K562 (cell line): ENCODE results near the gene SORCS1. TPM values are rescaled to one million over a fixed set of nuclear protein-coding genes. Genes with fewer than 3 reads are reported as not detected.

ENCODE experiments used
- ATAC-seq: fragments of 200-7000 bp; cut with Tn5 transposase; 3 replicates; pipeline ENCODE4 v1.9.1; 2020; ENCODE audit warnings: moderate library complexity
- BruUV-seq: library from RNA; stranded (reverse); fragments of 400-500 nt; replicated peaks from 2 replicates; lab custom pipeline; 2021; lab: Mats Ljungman, UMichigan
- CTCF ChIA-PET: fragments of 300-600 bp; formaldehyde crosslinking; extraction: SDS; loops from one replicate; lab custom pipeline; 2021; ENCODE audit warnings: low intra/inter-chr PET ratio; lab: Yijun Ruan, JAX
- POLR2A ChIA-PET: fragments of 300-600, 350-650 bp; sonication (Branson Sonifier 250); formaldehyde crosslinking; extraction: SDS; loops from one replicate; lab custom pipeline; 2021; ENCODE audit warnings: antibody characterized with exemption, inconsistent platforms; lab: Yijun Ruan, JAX
- DNase-seq, 4 experiments: peaks; one replicate each; pipeline versions ENCODE4 v3.0.0 to v3.0.0-alpha.2; 2011 to 2018; ENCODE audit warnings: low spot score in 3 of 4, mixed read lengths in 3 of 4; ENCODE audit errors: extremely low read depth in 1 of 4
- FAIRE-seq: peaks from 2 replicates; lab custom pipeline; 2011; peaks lifted over from hg19 to GRCh38; lab: Jason Lieb, UNC
- H2AFZ ChIP-seq: 2 replicates; pipeline ENCODE4 v1.6.0; 2011; ENCODE audit warnings: low read depth, low read length, control low read depth, inconsistent platforms
- H3K27ac ChIP-seq: fragments of 200-600 bp; 3 replicates; pipeline ENCODE4 v1.8.0; 2011; ENCODE audit warnings: low read depth, mild to moderate bottlenecking, control low read depth, inconsistent platforms, low read length, moderate library complexity, mixed read lengths; ENCODE audit errors: extremely low read depth
- H3K27me3 ChIP-seq, 2 experiments: fragments of 300-600 bp in 1 of 2; 2 replicates in 1 of 2; 3 replicates in 1 of 2; pipeline versions ENCODE4 v1.6.0 to v1.8.0; 2011; ENCODE audit warnings: inconsistent platforms in 2 of 2, low read length in 2 of 2, mild to moderate bottlenecking in 1 of 2, mixed read lengths in 1 of 2, moderate library complexity in 1 of 2; ENCODE audit not compliant: control insufficient read depth in 2 of 2, insufficient read depth in 2 of 2
- H3K36me3 ChIP-seq: fragments of 300-600 bp; 3 replicates; pipeline ENCODE4 v1.8.0; 2011; ENCODE audit warnings: mild to moderate bottlenecking, low read length, inconsistent platforms; ENCODE audit not compliant: control insufficient read depth, insufficient read depth
- H3K4me1 ChIP-seq, 2 experiments: fragments of 200-600 bp in 1 of 2; replicated peaks in 1 of 2; 2 replicates in 1 of 2; 3 replicates in 1 of 2; pipeline versions ENCODE4 v1.5.1 to v1.8.0; 2011; ENCODE audit warnings: inconsistent platforms in 2 of 2, low read length in 2 of 2, mild to moderate bottlenecking in 1 of 2, mixed read lengths in 1 of 2, moderate library complexity in 1 of 2; ENCODE audit not compliant: control insufficient read depth in 2 of 2, insufficient read depth in 2 of 2
- H3K4me2 ChIP-seq: 2 replicates; pipeline ENCODE4 v1.6.1; 2011; ENCODE audit warnings: low read length, control low read depth, inconsistent platforms, mixed read lengths; ENCODE audit not compliant: insufficient read depth
- H3K4me3 ChIP-seq: fragments of 200-600 bp; sonication (generic), shearing (Covaris generic); 2 replicates; pipeline ENCODE4 v1.5.1; 2016; ENCODE audit warnings: control low read depth, inconsistent platforms
- H3K79me2 ChIP-seq: fragments of 200-600 bp; 3 replicates; pipeline ENCODE4 v1.8.0; 2011; ENCODE audit warnings: low read length, inconsistent platforms; ENCODE audit not compliant: control insufficient read depth, insufficient read depth
- H3K9ac ChIP-seq, 2 experiments: 2 replicates each; pipeline versions ENCODE4 v1.6.0 to v1.6.1; 2011; ENCODE audit warnings: low read depth in 2 of 2, low read length in 2 of 2, control low read depth in 1 of 2, inconsistent platforms in 1 of 2, mild to moderate bottlenecking in 1 of 2, mixed read lengths in 1 of 2; ENCODE audit not compliant: insufficient read depth in 1 of 2
- H3K9me1 ChIP-seq: one replicate; pipeline ENCODE4 v1.6.0; 2011; ENCODE audit warnings: inconsistent platforms, mild to moderate bottlenecking, low read length, moderate library complexity; ENCODE audit not compliant: control insufficient read depth, insufficient read depth
- H3K9me3 ChIP-seq: replicated peaks from 2 replicates; pipeline ENCODE4 v1.5.1; 2011; ENCODE audit warnings: low read depth, low read length, inconsistent platforms; ENCODE audit not compliant: control insufficient read depth, insufficient read depth
- H4K20me1 ChIP-seq: replicated peaks from 2 replicates; pipeline ENCODE4 v1.6.1; 2011; ENCODE audit warnings: low read length, inconsistent platforms, mixed read lengths; ENCODE audit not compliant: control insufficient read depth, insufficient read depth
- POLR2AphosphoS5 ChIP-seq: IDR thresholded peaks from 2 replicates; pipeline ENCODE4 v1.6.1; 2011; ENCODE audit warnings: mild to moderate bottlenecking, low read depth, low read length, moderate library complexity; ENCODE audit not compliant: control insufficient read depth, insufficient read depth
- TRIM24 ChIP-seq, 2 experiments: fragments of 450-650 bp; IDR thresholded peaks; 2 replicates each; pipeline ENCODE4 v1.6.1; 2016
- U2AF2 ChIP-seq: fragments of 200-400 bp; formaldehyde crosslinking; optimal IDR thresholded peaks from 2 replicates; pipeline ENCODE3; 2017; ENCODE audit warnings: low read depth, mild to moderate bottlenecking, low read length
- WGBS: fragments of 100-300 bp; shearing (Covaris generic); methylation state at CpG from one replicate; pipeline ENCODE4 v1.1.6; 2016; ENCODE audit warnings: low coverage, mixed read lengths; ENCODE audit not compliant: insufficient coverage; ENCODE audit errors: missing lambda C conversion rate; 5-methylcytosine and 5-hydroxymethylcytosine counted together
- in situ Hi-C: fragments of 300-500 bp; cut with MboI; formaldehyde crosslinking; loops from 4 replicates; pipeline ENCODE4 v1.15.0; 2018; ENCODE audit warnings: inconsistent platforms, mixed read lengths
- intact Hi-C: fragments of 100-400 bp; cut with micrococcal nuclease; formaldehyde crosslinking; loops from 2 replicates; pipeline ENCODE4 v1.14.2; 2022
- polyA plus RNA-seq, 8 experiments: library from polyadenylated mRNA; depleted of rRNA in 4 of 8; stranded (reverse) in 5 of 8; unstranded in 3 of 8; fragments of >200 nt; fragmentation: Nextera tagmentation in 2 of 8; fragmentation: Illumina TruSeq in 1 of 8; extraction: Ambion mirVana in 2 of 8; extraction: Trizol in 1 of 8; gene quantifications; 2 replicates each; pipeline versions ENCODE4 v1.2.1 to v1.2.3, GENCODE V29; 2011 to 2014; ENCODE audit warnings: inconsistent platforms in 1 of 8, missing spikeins in 1 of 8
- total RNA-seq, 7 experiments: library from RNA; depleted of rRNA in 6 of 7; stranded (reverse); fragments of >200 nt in 6 of 7; fragmentation: Illumina TruSeq in 2 of 7; extraction: Trizol in 2 of 7; gene quantifications; 2 replicates each; pipeline versions ENCODE4 v1.2.1 to v1.2.3, GENCODE V29; 2011 to 2021; ENCODE audit warnings: low replicate concordance in 1 of 7
- TF ChIP-seq, protein P1 (sequence below): sonication (generic); formaldehyde crosslinking; IDR thresholded peaks from 2 replicates; pipeline ENCODE4 v1.8.1; 2023; ENCODE audit warnings: mild to moderate bottlenecking, missing genetic modification reagents

The SORCS1 gene
- total and polyA plus RNA-seq, 9 of the 15 experiments (the other 6 are each of a cell fraction or from before 2014, with no cell fraction given): 1.5 to 3.9 (median 2.7) TPM

DNA sequence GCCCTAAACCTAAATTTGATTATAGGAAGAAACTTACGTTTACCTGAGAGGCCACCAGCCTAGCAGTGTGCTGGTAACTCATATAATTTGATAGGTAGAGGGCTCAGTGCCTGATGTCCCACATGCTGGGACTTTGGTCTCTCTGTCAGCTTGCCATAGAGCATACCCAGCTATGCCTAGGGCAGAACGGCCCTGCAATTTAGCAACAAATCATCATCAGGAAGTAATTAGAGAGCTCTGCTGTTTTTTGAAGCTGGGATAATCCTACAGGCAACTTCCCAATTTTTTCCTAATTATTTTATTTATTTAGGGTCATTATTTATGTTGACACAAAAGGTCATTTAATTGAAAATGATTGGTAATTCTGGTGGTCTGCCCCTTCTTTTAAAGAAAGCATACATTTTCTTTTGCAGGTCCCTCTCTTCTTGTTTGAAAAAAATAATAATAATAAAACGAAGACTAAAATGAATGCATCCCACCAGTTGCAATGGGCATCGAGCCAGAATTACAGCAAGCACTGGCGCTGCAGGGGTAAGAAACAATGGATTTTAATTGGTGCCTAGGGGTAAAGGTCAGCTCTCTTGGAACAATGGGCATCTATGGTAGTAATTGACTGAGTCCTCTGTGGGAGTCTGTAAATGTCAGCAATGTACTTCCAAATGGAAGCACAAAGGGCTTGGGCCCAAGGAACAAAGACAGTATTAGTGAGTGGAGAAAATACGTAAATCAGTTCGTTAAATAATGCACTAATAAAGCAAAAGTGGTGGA lies 348.0 kb downstream of the SORCS1 start:
- no peaks in the 10 kb centered on the region for H4K20me1 ChIP-seq
- ATAC-seq: no peak
- no peaks in the 10 kb centered on the region for H3K27me3 ChIP-seq
- H3K4me1 ChIP-seq: no peaks in the 10 kb centered on the region; a peak in 2 of 5 replicates
- no peak for TF ChIP-seq POLR2AphosphoS5
- TF ChIP-seq, protein P1, sequence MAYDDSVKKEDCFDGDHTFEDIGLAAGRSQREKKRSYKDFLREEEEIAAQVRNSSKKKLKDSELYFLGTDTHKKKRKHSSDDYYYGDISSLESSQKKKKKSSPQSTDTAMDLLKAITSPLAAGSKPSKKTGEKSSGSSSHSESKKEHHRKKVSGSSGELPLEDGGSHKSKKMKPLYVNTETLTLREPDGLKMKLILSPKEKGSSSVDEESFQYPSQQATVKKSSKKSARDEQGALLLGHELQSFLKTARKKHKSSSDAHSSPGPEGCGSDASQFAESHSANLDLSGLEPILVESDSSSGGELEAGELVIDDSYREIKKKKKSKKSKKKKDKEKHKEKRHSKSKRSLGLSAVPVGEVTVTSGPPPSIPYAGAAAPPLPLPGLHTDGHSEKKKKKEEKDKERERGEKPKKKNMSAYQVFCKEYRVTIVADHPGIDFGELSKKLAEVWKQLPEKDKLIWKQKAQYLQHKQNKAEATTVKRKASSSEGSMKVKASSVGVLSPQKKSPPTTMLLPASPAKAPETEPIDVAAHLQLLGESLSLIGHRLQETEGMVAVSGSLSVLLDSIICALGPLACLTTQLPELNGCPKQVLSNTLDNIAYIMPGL (CRISPR knock-in tag): no peak
- TF ChIP-seq U2AF2: no peak
- no peak for TF ChIP-seq TRIM24 (IDR thresholded peaks at IDR 0.05)
- no peak for FAIRE-seq
- CTCF ChIA-PET: no interaction called here
- no peak for DNase-seq
- no peaks in the 10 kb centered on the region for H3K36me3 ChIP-seq
- H3K27ac ChIP-seq: no peak overlapping the region
- no peaks in the 10 kb centered on the region for H3K79me2 ChIP-seq
- in situ Hi-C loops: no loop called here
- H3K9me3 ChIP-seq: no peaks in the 10 kb centered on the region
- no peak overlapping the region for H3K9ac ChIP-seq
- no peak overlapping the region for H3K4me2 ChIP-seq
- WGBS: 19% methylated on average over 7 of the region's 7 CpGs
- H3K4me3 ChIP-seq: no peak overlapping the region
- no TSS peak for BruUV-seq
- H2AFZ ChIP-seq: no peak overlapping the region
- H3K9me1 ChIP-seq: no peaks in the 10 kb centered on the region
- POLR2A ChIA-PET: no interaction called here
- intact Hi-C loops: no loop called here
